Epithelial cell of esophagus (primary cell): ENCODE results near the gene GCC1.

Experiments used
- DNase-seq: peaks from one replicate; pipeline ENCODE4 v3.0.0; 2010; ENCODE audit warnings: low read depth
- H3K4me3 ChIP-seq: 2 replicates; pipeline ENCODE4 v1.5.1; 2011; ENCODE audit warnings: mild to moderate bottlenecking, low read length, control low read depth
- CTCF ChIP-seq: IDR thresholded peaks from 2 replicates; pipeline ENCODE4 v1.5.1; 2011; ENCODE audit warnings: low read depth, mild to moderate bottlenecking, low read length, control low read depth, inconsistent platforms; ENCODE audit not compliant: insufficient read depth; ENCODE audit errors: missing control alignments

Gene GCC1

GRCh38 chr7:127585044-127585953, at the start of gene GCC1:
TSS of gene GCC1 (minus strand) at chr7:127585596. CDS start at chr7:127585182, 414 bp downstream.
- peak within 1 kb of the TSS; percentile 74 for H3K4me3 ChIP-seq
- no peak for TF ChIP-seq CTCF
- DNase-seq: peak; percentile 90

- H3K4me3 ChIP-seq: no peak overlapping the region
- no peak for TF ChIP-seq CTCF
- no peak for DNase-seq
Observed at GRCh38 chr7:127632276-127632910, 47.0 kb upstream of the GCC1 start.

- peak; percentile 37 for DNase-seq
- TF ChIP-seq CTCF: peak; percentile 49
- H3K4me3 ChIP-seq: no peak overlapping the region
Observed at GRCh38 chr7:127629268-127629854, 44.0 kb upstream of the GCC1 start.

- no peak overlapping the region for H3K4me3 ChIP-seq
- no peak for DNase-seq
- no peak for TF ChIP-seq CTCF
Observed at GRCh38 chr7:127628445-127628844, 43.0 kb upstream of the GCC1 start.

GRCh38 chr7:127625331-127625730, 39.9 kb upstream of the GCC1 start:
- DNase-seq: no peak
- TF ChIP-seq CTCF: no peak
- H3K4me3 ChIP-seq: no peak overlapping the region

GRCh38 chr7:127620406-127621233, 35.2 kb upstream of the GCC1 start:
- no peak overlapping the region for H3K4me3 ChIP-seq
- peak; percentile 14 for DNase-seq
- TF ChIP-seq CTCF: no peak
